HEK293 (cell line): Measurements from ENCODE around the gene RAB36.

ENCODE experiments used
- CTCF ChIA-PET: fragments of 350-600 bp; formaldehyde crosslinking; extraction: SDS; loops from one replicate; lab custom pipeline; 2021; ENCODE audit warnings: antibody characterized with exemption; lab: Yijun Ruan, JAX
- POLR2A ChIA-PET: fragments of 300-600 bp; formaldehyde crosslinking; extraction: SDS; loops from one replicate; lab custom pipeline; 2020; ENCODE audit warnings: antibody characterized with exemption, inconsistent platforms; lab: Yijun Ruan, JAX
- H3K27ac ChIP-seq: fragments of 200-500 bp; sonication (Bioruptor generic); 2 replicates; pipeline ENCODE4 v1.5.1; 2014; ENCODE audit warnings: low read depth, low read length, control low read depth, inconsistent platforms; ENCODE audit errors: extremely low read depth
- H3K36me3 ChIP-seq, 2 experiments: fragments of 200-500 bp in 1 of 2; sonication (Bioruptor generic) in 1 of 2; 1 replicate in 1 of 2; 2 replicates in 1 of 2; pipeline ENCODE4 v1.5.1; 2014 to 2017; ENCODE audit warnings: inconsistent platforms in 2 of 2, low read length in 2 of 2; ENCODE audit not compliant: control insufficient read depth in 2 of 2, insufficient read depth in 1 of 2
- H3K4me1 ChIP-seq: fragments of 200-500 bp; sonication (Bioruptor generic); 2 replicates; pipeline ENCODE4 v1.5.1; 2014; ENCODE audit warnings: mild to moderate bottlenecking, low read length, inconsistent platforms; ENCODE audit not compliant: control insufficient read depth, insufficient read depth
- H3K4me3 ChIP-seq: 2 replicates; pipeline ENCODE4 v1.5.1; 2011; ENCODE audit warnings: low read depth, mild to moderate bottlenecking, control low read depth, low read length, moderate library complexity
- H3K9me3 ChIP-seq: fragments of 200-500 bp; sonication (Bioruptor generic); 2 replicates; pipeline ENCODE4 v1.5.1; 2014; ENCODE audit warnings: low read depth, low read length, inconsistent platforms; ENCODE audit not compliant: control insufficient read depth, insufficient read depth
- BCL11B ChIP-seq: fragments of 450-650 bp; formaldehyde crosslinking; IDR thresholded peaks from 2 replicates; pipeline ENCODE4 v1.5.1; 2016; ENCODE audit warnings: low read depth, missing biosample characterization, missing genetic modification characterization
- ELK4 ChIP-seq: IDR thresholded peaks from 2 replicates; pipeline ENCODE4 v1.6.1; 2011; ENCODE audit warnings: mild to moderate bottlenecking, low read depth, low read length, borderline replicate concordance
- GFI1B ChIP-seq: fragments of 450-650 bp; formaldehyde crosslinking; IDR thresholded peaks from 2 replicates; pipeline ENCODE4 v1.5.1; 2016; ENCODE audit warnings: missing biosample characterization, missing genetic modification characterization
- KLF1 ChIP-seq: fragments of 450-650 bp; formaldehyde crosslinking; IDR thresholded peaks from 2 replicates; pipeline ENCODE4 v1.5.1; 2016; ENCODE audit warnings: missing biosample characterization, missing genetic modification characterization
- KLF16 ChIP-seq: fragments of 450-650 bp; formaldehyde crosslinking; IDR thresholded peaks from 2 replicates; pipeline ENCODE4 v1.5.1; 2017; ENCODE audit warnings: missing biosample characterization, missing genetic modification characterization
- SETDB1 ChIP-seq: IDR thresholded peaks from one replicate; pipeline ENCODE4 v1.6.1; 2017; ENCODE audit warnings: mild to moderate bottlenecking, low read length, moderate library complexity, mixed read lengths; ENCODE audit not compliant: insufficient read length
- ZBTB48 ChIP-seq: fragments of 450-650 bp; formaldehyde crosslinking; IDR thresholded peaks from 2 replicates; pipeline ENCODE4 v1.5.1; 2016; ENCODE audit warnings: missing biosample characterization, missing genetic modification characterization
- ZBTB6 ChIP-seq: fragments of 450-650 bp; formaldehyde crosslinking; IDR thresholded peaks from 2 replicates; pipeline ENCODE4 v1.5.1; 2017; ENCODE audit warnings: missing biosample characterization, missing genetic modification characterization
- ZFP3 ChIP-seq: fragments of 450-650 bp; formaldehyde crosslinking; IDR thresholded peaks from 2 replicates; pipeline ENCODE4 v1.5.1; 2016; ENCODE audit warnings: low read depth, missing biosample characterization, missing genetic modification characterization
- ZFP69B ChIP-seq: fragments of 450-650 bp; formaldehyde crosslinking; IDR thresholded peaks from 2 replicates; pipeline ENCODE4 v1.5.1; 2016; ENCODE audit warnings: missing biosample characterization, missing genetic modification characterization
- ZNF114 ChIP-seq: fragments of 450-650 bp; formaldehyde crosslinking; IDR thresholded peaks from 2 replicates; pipeline ENCODE4 v1.5.0; 2017; ENCODE audit warnings: missing biosample characterization, missing genetic modification characterization
- ZNF132 ChIP-seq: fragments of 450-650 bp; formaldehyde crosslinking; IDR thresholded peaks from 2 replicates; pipeline ENCODE4 v1.5.1; 2017; ENCODE audit warnings: missing biosample characterization, missing genetic modification characterization, borderline replicate concordance
- ZNF140 ChIP-seq: fragments of 450-650 bp; formaldehyde crosslinking; IDR thresholded peaks from 2 replicates; pipeline ENCODE4 v1.5.1; 2016; ENCODE audit warnings: missing biosample characterization, missing genetic modification characterization
- ZNF2 ChIP-seq: fragments of 450-650 bp; formaldehyde crosslinking; IDR thresholded peaks from 2 replicates; pipeline ENCODE4 v1.5.1; 2016; ENCODE audit warnings: missing biosample characterization, missing genetic modification characterization
- ZNF23 ChIP-seq: fragments of 450-650 bp; formaldehyde crosslinking; IDR thresholded peaks from 2 replicates; pipeline ENCODE4 v1.5.1; 2016; ENCODE audit warnings: missing biosample characterization, missing genetic modification characterization, borderline replicate concordance
- ZNF580 ChIP-seq: fragments of 450-650 bp; formaldehyde crosslinking; IDR thresholded peaks from 2 replicates; pipeline ENCODE4 v1.5.1; 2016; ENCODE audit warnings: missing biosample characterization, missing genetic modification characterization
- ZNF596 ChIP-seq: fragments of 450-650 bp; IDR thresholded peaks from 2 replicates; pipeline ENCODE4 v1.5.0; 2018; ENCODE audit warnings: missing biosample characterization, mild to moderate bottlenecking, missing genetic modification characterization, moderate library complexity
- ZNF623 ChIP-seq: fragments of 450-650 bp; formaldehyde crosslinking; IDR thresholded peaks from 2 replicates; pipeline ENCODE4 v1.5.1; 2016; ENCODE audit warnings: missing biosample characterization, missing genetic modification characterization
- ZNF624 ChIP-seq: fragments of 450-650 bp; formaldehyde crosslinking; IDR thresholded peaks from 2 replicates; pipeline ENCODE4 v1.5.1; 2017; ENCODE audit warnings: missing biosample characterization, missing genetic modification characterization
- ZNF658 ChIP-seq: fragments of 450-650 bp; formaldehyde crosslinking; IDR thresholded peaks from 2 replicates; pipeline ENCODE4; 2016; ENCODE audit warnings: missing biosample characterization, missing genetic modification characterization
- ZNF670 ChIP-seq: fragments of 450-650 bp; formaldehyde crosslinking; IDR thresholded peaks from 2 replicates; pipeline ENCODE4 v1.5.1; 2016; ENCODE audit warnings: missing biosample characterization, missing genetic modification characterization, low read depth
- TF ChIP-seq, protein P1 (sequence below): fragments of 450-650 bp; formaldehyde crosslinking; IDR thresholded peaks from 2 replicates; pipeline ENCODE4 v1.5.1; 2016; ENCODE audit warnings: missing biosample characterization, missing genetic modification characterization
- TF ChIP-seq, protein P2 (sequence below): fragments of 450-650 bp; formaldehyde crosslinking; IDR thresholded peaks from 2 replicates; pipeline ENCODE4 v1.5.1; 2016; ENCODE audit warnings: missing biosample characterization, missing genetic modification characterization

Gene RAB36

DNA sequence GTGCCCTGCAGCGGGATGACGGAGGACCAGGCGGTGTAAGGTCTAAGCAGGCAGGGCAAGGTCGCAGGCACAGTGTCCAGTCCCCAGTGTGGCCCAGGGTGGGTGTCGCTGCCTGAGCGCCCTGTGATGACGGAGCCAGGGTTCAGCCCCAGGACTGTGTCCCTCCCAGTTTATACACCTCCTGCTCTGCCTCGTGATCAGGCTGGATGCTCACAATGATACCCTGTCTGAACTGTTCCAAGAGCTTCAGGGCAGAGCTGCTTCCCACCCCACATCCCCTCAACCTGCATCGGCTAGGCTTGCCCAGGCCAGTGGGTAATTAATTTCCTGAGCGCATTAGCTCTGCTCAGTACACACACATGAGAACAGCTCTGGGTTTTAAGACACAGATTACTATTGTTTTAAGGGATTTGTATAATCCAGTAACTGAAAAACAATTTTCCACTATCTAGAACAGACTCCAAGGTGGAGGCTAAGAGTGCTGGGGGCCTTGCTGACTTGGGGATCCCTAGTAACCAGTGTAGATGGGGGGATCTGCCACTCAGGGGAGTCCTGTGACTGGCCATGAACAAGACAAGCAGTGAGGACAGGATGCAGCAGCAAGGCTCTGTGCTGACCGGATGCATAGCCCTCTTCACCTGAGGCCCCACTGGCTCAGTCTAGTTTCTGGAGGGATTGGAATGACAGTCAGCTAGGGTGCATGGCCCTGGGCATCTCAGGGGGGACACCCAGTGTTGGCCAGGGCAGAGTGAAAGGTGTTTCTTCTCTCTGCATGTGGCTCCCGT lies 40.9 kb upstream of the RAB36 start (continued):
- no peak for TF ChIP-seq ZNF23
- no peak for TF ChIP-seq ZNF132 (tag by site-specific recombination)
- TF ChIP-seq ZNF140 (tag by site-specific recombination): no peak

GRCh38 chr22:23105304-23105703 lies 40.0 kb upstream of the RAB36 start:
- TF ChIP-seq ZNF624 (tag by site-specific recombination) (no peak), KLF16 (tag by site-specific recombination) (no peak), ELK4 (no peak), ZFP69B (tag by site-specific recombination) (no peak), BCL11B (tag by site-specific recombination) (no peak), GFI1B (no peak), ZNF580 (tag by site-specific recombination) (no peak), ZBTB48 (no peak), ZNF114 (tag by site-specific recombination) (no peak), ZFP3 (no peak), KLF1 (no peak), ZNF658 (tag by site-specific recombination) (no peak), ZNF2 (tag by site-specific recombination) (no peak), ZBTB6 (tag by site-specific recombination) (no peak), ZNF623 (tag by site-specific recombination) (no peak), ZNF670 (tag by site-specific recombination) (no peak), ZNF596 (no peak), SETDB1 (no peak)
- TF ChIP-seq, protein P1, sequence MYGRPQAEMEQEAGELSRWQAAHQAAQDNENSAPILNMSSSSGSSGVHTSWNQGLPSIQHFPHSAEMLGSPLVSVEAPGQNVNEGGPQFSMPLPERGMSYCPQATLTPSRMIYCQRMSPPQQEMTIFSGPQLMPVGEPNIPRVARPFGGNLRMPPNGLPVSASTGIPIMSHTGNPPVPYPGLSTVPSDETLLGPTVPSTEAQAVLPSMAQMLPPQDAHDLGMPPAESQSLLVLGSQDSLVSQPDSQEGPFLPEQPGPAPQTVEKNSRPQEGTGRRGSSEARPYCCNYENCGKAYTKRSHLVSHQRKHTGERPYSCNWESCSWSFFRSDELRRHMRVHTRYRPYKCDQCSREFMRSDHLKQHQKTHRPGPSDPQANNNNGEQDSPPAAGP (tag by site-specific recombination): no peak
- TF ChIP-seq, protein P2, sequence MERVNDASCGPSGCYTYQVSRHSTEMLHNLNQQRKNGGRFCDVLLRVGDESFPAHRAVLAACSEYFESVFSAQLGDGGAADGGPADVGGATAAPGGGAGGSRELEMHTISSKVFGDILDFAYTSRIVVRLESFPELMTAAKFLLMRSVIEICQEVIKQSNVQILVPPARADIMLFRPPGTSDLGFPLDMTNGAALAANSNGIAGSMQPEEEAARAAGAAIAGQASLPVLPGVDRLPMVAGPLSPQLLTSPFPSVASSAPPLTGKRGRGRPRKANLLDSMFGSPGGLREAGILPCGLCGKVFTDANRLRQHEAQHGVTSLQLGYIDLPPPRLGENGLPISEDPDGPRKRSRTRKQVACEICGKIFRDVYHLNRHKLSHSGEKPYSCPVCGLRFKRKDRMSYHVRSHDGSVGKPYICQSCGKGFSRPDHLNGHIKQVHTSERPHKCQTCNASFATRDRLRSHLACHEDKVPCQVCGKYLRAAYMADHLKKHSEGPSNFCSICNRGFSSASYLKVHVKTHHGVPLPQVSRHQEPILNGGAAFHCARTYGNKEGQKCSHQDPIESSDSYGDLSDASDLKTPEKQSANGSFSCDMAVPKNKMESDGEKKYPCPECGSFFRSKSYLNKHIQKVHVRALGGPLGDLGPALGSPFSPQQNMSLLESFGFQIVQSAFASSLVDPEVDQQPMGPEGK (tag by site-specific recombination): no peak
- Histone ChIP-seq H3K9me3 (no peaks in the 10 kb centered on the region), H3K36me3 (peaks cover 0 to 76% of the 10 kb centered on the region in 2 experiments; a peak in 1 of 3 replicates), H3K4me3 (no peak overlapping the region), H3K4me1 (no peaks in the 10 kb centered on the region), H3K27ac (no peak overlapping the region)
- POLR2A ChIA-PET: interaction anchor here (1.2 kb wide), 1 partner anchor 40 kb away, joined by 3 read pairs; the partner anchor contains the start of gene RAB36
- CTCF ChIA-PET: interaction anchor here (0.9 kb wide), 1 partner anchor 255 kb away, joined by 3 read pairs; no protein-coding TSS in a partner anchor
